Heart right ventricle (tissue), 16 donors: ENCODE data around the gene ZNF106. TPM values are rescaled to one million over a fixed set of nuclear protein-coding genes. Genes with fewer than 3 reads are reported as not detected.

Experiments used
- ATAC-seq, 8 donors: fragments of 200-7000 bp; cut with Tn5 transposase; one replicate each; pipeline ENCODE4 v1.9.1; 2020; ENCODE audit warnings: mild to moderate bottlenecking in 8 of 8, moderate library complexity in 8 of 8, moderate number of reproducible peaks in 1 of 8
- DNase-seq, 2 donors: peaks; one replicate each; pipeline ENCODE4 v3.0.0-alpha.2; 2020
- H3K27ac ChIP-seq, 10 donors: fragments of 200-600 bp; sonication (generic) in 2 of 10; one replicate each; pipeline versions ENCODE4 v1.5.0 to v1.8.0; 2020 to 2022; ENCODE audit warnings: mild to moderate bottlenecking in 3 of 10
- H3K27me3 ChIP-seq, 7 donors: fragments of 200-600 bp; one replicate each; pipeline ENCODE4 v1.8.0; 2021 to 2022; ENCODE audit warnings: mild to moderate bottlenecking in 2 of 7
- H3K36me3 ChIP-seq, 9 donors: fragments of 200-600 bp; sonication (generic) in 1 of 9; one replicate each; pipeline versions ENCODE4 v1.5.0 to v1.8.0; 2020 to 2022; ENCODE audit warnings: mild to moderate bottlenecking in 2 of 9
- H3K4me1 ChIP-seq, 9 donors: fragments of 200-600 bp; sonication (generic) in 1 of 9; one replicate each; pipeline versions ENCODE4 v1.5.0 to v1.8.0; 2020 to 2022; ENCODE audit warnings: mild to moderate bottlenecking in 4 of 9
- H3K4me3 ChIP-seq, 10 donors: fragments of 200-600 bp; sonication (generic) in 2 of 10; one replicate each; pipeline versions ENCODE4 v1.5.0 to v1.8.0; 2020 to 2022; ENCODE audit warnings: mild to moderate bottlenecking in 7 of 10, moderate library complexity in 2 of 10
- H3K9me3 ChIP-seq, 11 donors: fragments of 200-600 bp in 10 of 11; sonication (generic) in 2 of 11; one replicate each; pipeline versions ENCODE4 v1.5.0 to v1.8.0; 2013 to 2022; ENCODE audit warnings: mild to moderate bottlenecking in 2 of 11, control low read depth in 1 of 11, moderate library complexity in 1 of 11
- CTCF ChIP-seq, 9 donors: fragments of 200-600 bp; sonication (generic) in 2 of 9; IDR thresholded peaks; one replicate each; pipeline versions ENCODE4 v1.5.0 to v1.8.0; 2021 to 2022; ENCODE audit warnings: antibody characterized with exemption in 9 of 9, mild to moderate bottlenecking in 5 of 9, moderate library complexity in 1 of 9
- WGBS, 2 donors: extraction: QIAGEN DNeasy Blood & Tissue Kit; methylation state at CpG; one replicate each; pipeline ENCODE4 v1.1.7; 2013; ENCODE audit warnings: inconsistent platforms in 1 of 2; 5-methylcytosine and 5-hydroxymethylcytosine counted together
- intact Hi-C, 10 donors: fragments of 100-400 bp; cut with DNase I; formaldehyde crosslinking; loops; one replicate each; pipeline versions ENCODE4 v1.11.1 to v1.14.2; 2022
- polyA plus RNA-seq, 2 donors: library from polyadenylated mRNA; stranded (reverse); fragments of 200-250 nt; gene quantifications; one replicate each; pipeline ENCODE4 v1.2.3, GENCODE V29; 2013
- total RNA-seq, 10 donors: library from RNA; stranded (reverse); fragmentation: NEBNext Ultra II Directional in 3 of 10; extraction: Animal tissue kit (Norgen Biotek cat#: 25700) in 3 of 10; gene quantifications; one replicate each; pipeline versions ENCODE4 v1.2.1 to v1.2.4, GENCODE V29; 2021 to 2023
- donor health status: Arrhythmogenic right ventricular cardiomyopathy.
- donor health status: ischemic (EF 13 %, LVEDD 7.1; RV severe dilation, severe dysfunction).
- donor health status: healthy with polysubstance abuse.
- donor health status: DM: no; HTN: yes; CAD: no.
- donor health status: DM: no; HTN: no; CAD: no.
- donor health status: ischemic (EF 25% LVEDD 6.9; RV normal size, moderate dysfunction).
- donor health status: ischemic (EF 25% LVEDD 5.7; RV mildly dilated, moderate dysfunction).
- donor health status: healthy.
- donor health status: DM: yes; HTN: yes; CAD: no.
- donor health status: Ischemic cardiomyopathy.
- donor health status: ischemic (EF 35%, LVEDD 5.7; RV mildly dilated, moderate dysfunction).
- donor health status: nonischemic (EF 11% LVEDD 7.7; RV severe dilation, severe dysfunction).
- donor health status: DM: yes; HTN: yes; CAD: no.
- donor health status: PGD.
- donor health status: ischemic (EF 29% LVEDD 5.4; RV normal size, mild dysfunction).
- donor health status: nonischemic (EF 23%, LVEDD 6.1; RV moderate dilation, normal function).

The ZNF106 gene
- total and polyA plus RNA-seq, 12 donors: 52.6 to 945 (median 720) TPM

GRCh38 chr15:42409011-42409410 lies 81.9 kb downstream of the ZNF106 start:
- Histone ChIP-seq H3K4me1 (peaks cover 0 to 7% (median 2%) of the 10 kb centered on the region in 9 donors), H3K9me3 (no peaks in the 10 kb centered on the region), H3K27ac (no peak overlapping the region), H3K27me3 (no peaks in the 10 kb centered on the region), H3K36me3 (peaks cover 0 to 54% (median 22%) of the 10 kb centered on the region in 9 donors), H3K4me3 (no peak overlapping the region)
- intact Hi-C loops: loop anchor here in 1 of 10 donors (5.0 kb wide), 1 partner anchor 153 kb away; no protein-coding TSS in a partner anchor
- 87% methylated on average over 9 of the region's 9 CpGs for WGBS, 2 donors
- TF ChIP-seq CTCF (IDR thresholded peaks at IDR 0.05): no peak
- ATAC-seq (peak in 1 of 8 donors; percentile 3), DNase-seq (no peak)

GRCh38 chr15:42408178-42408577 lies 82.8 kb downstream of the ZNF106 start:
- WGBS, 2 donors: 72 to 76% methylated on average over 4 of the region's 4 CpGs
- Histone ChIP-seq H3K27me3 (no peaks in the 10 kb centered on the region), H3K4me1 (no peaks in the 10 kb centered on the region), H3K4me3 (no peak overlapping the region), H3K36me3 (peaks cover 0 to 54% (median 22%) of the 10 kb centered on the region in 9 donors), H3K27ac (no peak overlapping the region), H3K9me3 (no peaks in the 10 kb centered on the region)
- no peak for TF ChIP-seq CTCF (IDR thresholded peaks at IDR 0.05)
- DNase-seq (no peak), ATAC-seq (no peak)
- intact Hi-C loops: loop anchor here in 1 of 10 donors (5.0 kb wide), 1 partner anchor 154 kb away; no protein-coding TSS in a partner anchor

- H3K27me3 ChIP-seq: no peaks in the 10 kb centered on the region
- H3K27ac ChIP-seq: no peak overlapping the region
- TF ChIP-seq CTCF (IDR thresholded peaks at IDR 0.05): no peak
- H3K9me3 ChIP-seq: no peaks in the 10 kb centered on the region
- no peak overlapping the region for H3K4me3 ChIP-seq
- no peak for DNase-seq
- WGBS, 2 donors: 61 to 70% methylated on average over 6 of the region's 6 CpGs
- intact Hi-C loops: loop anchor here in 1 of 10 donors (5.0 kb wide), 1 partner anchor 156 kb away; no protein-coding TSS in a partner anchor
- ATAC-seq: no peak
- H3K4me1 ChIP-seq: peaks cover 0 to 6% (median 0%) of the 10 kb centered on the region in 9 donors
- peaks cover 0 to 49% (median 10%) of the 10 kb centered on the region in 9 donors for H3K36me3 ChIP-seq
These were observed 85.0 kb downstream of the ZNF106 start for GRCh38 chr15:42405863-42406482.

GRCh38 chr15:42404461-42405235 lies 86.3 kb downstream of the ZNF106 start:
- Histone ChIP-seq H3K27ac (no peak overlapping the region), H3K27me3 (no peaks in the 10 kb centered on the region), H3K9me3 (no peaks in the 10 kb centered on the region), H3K4me3 (no peak overlapping the region), H3K4me1 (peaks cover 0 to 6% (median 0%) of the 10 kb centered on the region in 9 donors), H3K36me3 (peaks cover 0 to 46% (median 9%) of the 10 kb centered on the region in 9 donors)
- no peak for TF ChIP-seq CTCF (IDR thresholded peaks at IDR 0.05)
- ATAC-seq: peak in 3 of 8 donors; percentile 28 to 51 (median 36)
- 85 to 86% methylated on average over 12 of the region's 12 CpGs for WGBS, 2 donors
- intact Hi-C loops: loop anchor here in 1 of 10 donors (5.0 kb wide), 1 partner anchor 158 kb away; no protein-coding TSS in a partner anchor
- DNase-seq: no peak
